Measurements from ENCODE around the gene HCFC1R1.

The HCFC1R1 gene

GRCh38 chr16:3001316-3001715 lies 22.4 kb downstream of the HCFC1R1 start:
- no peak for DNase-seq (ENCODE audit: low spot score)
- H3K27ac ChIP-seq, result no peak overlapping the region
- ChIA-PET POLR2A (ENCODE audit: low non-redundant PET) (interaction anchor here (1.2 kb wide), 1 partner anchor 27 kb away, joined by 3 read pairs; no protein-coding TSS in a partner anchor), CTCF (interaction anchor here (2.5 to 3.9 kb wide), 2 partner anchors 27 to 30 kb away, joined by 10 to 19 read pairs; no protein-coding TSS in a partner anchor)
- TF ChIP-seq, protein P1, sequence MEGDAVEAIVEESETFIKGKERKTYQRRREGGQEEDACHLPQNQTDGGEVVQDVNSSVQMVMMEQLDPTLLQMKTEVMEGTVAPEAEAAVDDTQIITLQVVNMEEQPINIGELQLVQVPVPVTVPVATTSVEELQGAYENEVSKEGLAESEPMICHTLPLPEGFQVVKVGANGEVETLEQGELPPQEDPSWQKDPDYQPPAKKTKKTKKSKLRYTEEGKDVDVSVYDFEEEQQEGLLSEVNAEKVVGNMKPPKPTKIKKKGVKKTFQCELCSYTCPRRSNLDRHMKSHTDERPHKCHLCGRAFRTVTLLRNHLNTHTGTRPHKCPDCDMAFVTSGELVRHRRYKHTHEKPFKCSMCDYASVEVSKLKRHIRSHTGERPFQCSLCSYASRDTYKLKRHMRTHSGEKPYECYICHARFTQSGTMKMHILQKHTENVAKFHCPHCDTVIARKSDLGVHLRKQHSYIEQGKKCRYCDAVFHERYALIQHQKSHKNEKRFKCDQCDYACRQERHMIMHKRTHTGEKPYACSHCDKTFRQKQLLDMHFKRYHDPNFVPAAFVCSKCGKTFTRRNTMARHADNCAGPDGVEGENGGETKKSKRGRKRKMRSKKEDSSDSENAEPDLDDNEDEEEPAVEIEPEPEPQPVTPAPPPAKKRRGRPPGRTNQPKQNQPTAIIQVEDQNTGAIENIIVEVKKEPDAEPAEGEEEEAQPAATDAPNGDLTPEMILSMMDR (conservative IDR thresholded peaks at IDR 0.05; ENCODE audit: low read depth), result no peak

DNA sequence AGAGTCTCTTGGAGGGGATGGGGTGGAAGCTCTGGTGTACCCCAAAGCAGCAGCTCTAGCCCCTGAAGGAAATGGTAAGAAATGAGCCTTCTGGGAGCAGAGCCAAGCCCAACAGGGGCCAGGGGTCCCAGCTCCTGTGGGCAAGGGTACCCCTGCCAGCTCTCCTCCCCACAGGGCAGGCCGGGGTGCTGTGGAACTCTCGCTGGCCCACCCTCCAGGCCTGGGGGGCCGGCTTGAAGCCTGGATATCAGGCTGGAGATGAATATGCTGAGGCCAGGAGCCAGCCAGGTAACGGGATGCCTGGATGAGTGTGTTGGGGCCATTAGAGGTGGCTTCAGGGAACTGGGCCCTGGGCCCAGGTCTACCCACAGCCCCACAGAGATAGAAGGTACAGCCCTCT lies 23.2 kb downstream of the HCFC1R1 start:
- DNase-seq (ENCODE audit: low spot score), result no peak
- TF ChIP-seq, protein P1 (conservative IDR thresholded peaks at IDR 0.05; ENCODE audit: low read depth), result no peak
- no peak overlapping the region for H3K27ac ChIP-seq
- POLR2A ChIA-PET (ENCODE audit: low non-redundant PET), result interaction anchor here (1.2 kb wide), 1 partner anchor 27 kb away, joined by 3 read pairs; no protein-coding TSS in a partner anchor
- CTCF ChIA-PET, result interaction anchor here (3.9 kb wide), 1 partner anchor 27 kb away, joined by 19 read pairs; no protein-coding TSS in a partner anchor

DNA sequence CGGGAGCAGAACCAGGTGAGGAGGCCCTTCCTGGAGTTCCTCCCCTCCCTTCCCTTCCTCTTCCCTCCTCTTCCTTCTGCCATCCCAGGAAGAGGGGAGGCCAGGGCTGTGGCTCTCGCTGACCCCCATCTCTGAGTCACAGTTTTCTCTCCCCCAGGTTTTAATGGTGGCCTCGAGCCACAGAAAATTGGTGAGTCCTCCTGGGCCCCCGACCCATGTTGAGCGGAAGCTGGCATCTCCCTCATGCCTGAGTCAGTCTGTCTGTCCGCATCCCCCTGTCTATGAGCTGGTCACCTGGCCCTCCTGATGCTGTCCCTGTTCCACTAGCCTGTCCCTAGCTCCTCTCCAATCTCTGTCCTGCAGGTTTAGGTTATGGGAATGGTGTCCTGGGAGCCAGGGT lies 23.8 kb downstream of the HCFC1R1 start:
- ChIA-PET CTCF (no interaction called here), POLR2A (ENCODE audit: low non-redundant PET) (no interaction called here)
- H3K27ac ChIP-seq, result no peak overlapping the region
- no peak for DNase-seq (ENCODE audit: low spot score)
- TF ChIP-seq, protein P1 (conservative IDR thresholded peaks at IDR 0.05; ENCODE audit: low read depth), result no peak

GRCh38 chr16:2996298-2996697 lies 27.4 kb downstream of the HCFC1R1 start:
- CTCF ChIA-PET, result interaction anchor here (0.5 to 0.7 kb wide), 2 partner anchors 16 to 32 kb away, joined by 3 to 6 read pairs; no protein-coding TSS in a partner anchor
- peak overlapping the region; percentile 30; the same call in 1 of the 2 replicates for H3K27ac ChIP-seq
- TF ChIP-seq, protein P1 (conservative IDR thresholded peaks at IDR 0.05; ENCODE audit: low read depth), result no peak
- POLR2A ChIA-PET (ENCODE audit: low non-redundant PET), result no interaction called here
- DNase-seq (ENCODE audit: low spot score), result no peak

- peak; percentile 89 for DNase-seq (ENCODE audit: low spot score)
- ChIA-PET CTCF (interaction anchor here (0.6 to 1.1 kb wide), 2 partner anchors 39 to 48 kb away, joined by 3 to 4 read pairs; no protein-coding TSS in a partner anchor), POLR2A (ENCODE audit: low non-redundant PET) (interaction anchor here (1.7 kb wide), 1 partner anchor 29 kb away, joined by 10 read pairs; no protein-coding TSS in a partner anchor)
- TF ChIP-seq, protein P1 (conservative IDR thresholded peaks at IDR 0.05; ENCODE audit: low read depth), result no peak
- peak overlapping the region; percentile 63 for H3K27ac ChIP-seq
Observed at GRCh38 chr16:2992383-2993081, 31.2 kb downstream of the HCFC1R1 start.

DNA sequence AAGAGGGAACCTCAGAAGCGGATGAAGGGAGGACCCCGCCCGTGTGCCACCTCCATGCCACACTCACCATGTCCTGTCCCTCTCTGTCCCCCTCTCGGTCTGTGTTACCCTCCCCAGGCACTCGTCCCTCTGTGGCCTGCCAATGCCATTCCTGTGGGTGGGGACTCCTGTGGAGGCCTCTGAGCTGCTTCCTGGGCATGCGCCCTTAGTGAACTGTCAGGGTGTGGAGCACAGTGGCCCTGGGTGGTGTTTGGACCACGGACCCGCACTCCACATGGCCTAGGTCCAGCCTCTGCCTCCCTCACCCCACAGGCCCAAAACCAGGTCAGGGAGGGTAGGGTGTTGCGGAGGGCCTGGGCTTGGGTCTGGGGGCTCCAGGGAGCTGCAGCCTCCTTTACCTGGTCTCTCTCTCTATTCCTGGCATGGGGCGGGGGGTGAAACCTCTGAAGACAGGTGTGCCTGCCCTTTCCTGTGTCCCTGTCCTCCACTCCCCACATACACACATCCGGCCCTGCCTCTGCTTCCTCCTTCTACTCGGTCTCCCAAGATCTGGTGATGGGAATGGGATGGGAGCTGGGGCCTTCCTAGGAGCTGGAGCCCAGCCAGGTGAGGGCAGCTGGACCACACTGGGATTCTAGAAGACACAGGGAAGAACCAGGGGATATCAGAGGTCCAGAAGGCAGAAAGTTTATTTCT lies 32.0 kb downstream of the HCFC1R1 start:
- TF ChIP-seq, protein P1 (conservative IDR thresholded peaks at IDR 0.05; ENCODE audit: low read depth), result no peak
- ChIA-PET CTCF (interaction anchor here (1.0 to 1.1 kb wide), 2 partner anchors 22 to 40 kb away, joined by 4 to 8 read pairs; partner anchors contain the start of gene PAQR4), POLR2A (ENCODE audit: low non-redundant PET) (interaction anchor here (0.7 to 1.7 kb wide), 3 partner anchors 18 to 30 kb away, joined by 4 to 10 read pairs (median 7); no protein-coding TSS in a partner anchor)
- H3K27ac ChIP-seq, result peak overlapping the region; percentile 63
- DNase-seq (ENCODE audit: low spot score), result no peak

All from RWPE1 (cell line).